Activated CD4-positive, CD25-positive, alpha-beta regulatory T cell treated with anti-CD3 and anti-CD28 coated beads, Interleukin-2, amount 50 U/mL, for 24 hours (primary cell): ENCODE results near the gene UTF1.
"Not testable (repeated sequence)": the region's sequence is repeated elsewhere in the genome, so short reads cannot be mapped to it uniquely, and the experiment has no call there.

Experiments
- ATAC-seq, 2 donors: fragments of 150-1000 bp; cut with Tn5 transposase; one replicate each; pipeline ENCODE4 v1.10.0; 2021; ENCODE audit warnings: mild to moderate bottlenecking in 1 of 2, moderate library complexity in 1 of 2

The UTF1 gene

DNA sequence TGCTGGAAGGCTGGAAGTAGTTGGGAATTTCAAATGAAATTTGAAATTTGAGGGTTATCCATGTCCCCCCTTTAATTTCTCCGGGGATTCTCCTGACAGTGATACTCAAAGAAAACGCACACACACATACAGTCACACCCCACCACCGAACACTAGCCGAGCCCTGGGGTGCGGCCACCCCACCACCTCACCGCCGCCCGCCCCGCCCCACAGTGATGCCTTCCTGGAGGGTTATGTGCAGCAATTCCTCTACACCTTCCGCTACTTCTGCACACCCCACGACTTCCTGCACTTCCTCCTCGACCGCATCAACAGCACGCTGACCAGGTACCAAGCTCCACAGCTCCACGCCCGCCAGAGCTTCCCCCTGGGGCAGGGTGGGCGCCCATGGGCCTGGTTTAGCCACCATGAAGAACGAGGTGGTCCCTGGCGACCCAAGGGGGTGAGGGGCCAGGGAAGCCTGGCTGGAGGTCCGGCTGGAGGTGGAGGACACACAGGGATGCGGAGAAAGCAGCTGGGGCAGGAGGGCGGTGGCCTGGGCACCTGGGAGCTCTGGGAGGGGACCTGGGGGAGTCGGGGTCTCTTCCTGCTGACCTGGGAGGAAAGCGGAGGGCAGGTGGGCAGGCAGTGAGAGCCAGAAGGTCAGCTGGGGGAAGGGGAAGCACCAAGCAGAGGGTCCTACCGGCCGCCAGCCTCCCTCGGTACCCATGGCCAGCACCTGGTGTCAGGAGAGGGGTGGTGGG lies 19.4 kb upstream of the UTF1 start:
- no peak for ATAC-seq

DNA sequence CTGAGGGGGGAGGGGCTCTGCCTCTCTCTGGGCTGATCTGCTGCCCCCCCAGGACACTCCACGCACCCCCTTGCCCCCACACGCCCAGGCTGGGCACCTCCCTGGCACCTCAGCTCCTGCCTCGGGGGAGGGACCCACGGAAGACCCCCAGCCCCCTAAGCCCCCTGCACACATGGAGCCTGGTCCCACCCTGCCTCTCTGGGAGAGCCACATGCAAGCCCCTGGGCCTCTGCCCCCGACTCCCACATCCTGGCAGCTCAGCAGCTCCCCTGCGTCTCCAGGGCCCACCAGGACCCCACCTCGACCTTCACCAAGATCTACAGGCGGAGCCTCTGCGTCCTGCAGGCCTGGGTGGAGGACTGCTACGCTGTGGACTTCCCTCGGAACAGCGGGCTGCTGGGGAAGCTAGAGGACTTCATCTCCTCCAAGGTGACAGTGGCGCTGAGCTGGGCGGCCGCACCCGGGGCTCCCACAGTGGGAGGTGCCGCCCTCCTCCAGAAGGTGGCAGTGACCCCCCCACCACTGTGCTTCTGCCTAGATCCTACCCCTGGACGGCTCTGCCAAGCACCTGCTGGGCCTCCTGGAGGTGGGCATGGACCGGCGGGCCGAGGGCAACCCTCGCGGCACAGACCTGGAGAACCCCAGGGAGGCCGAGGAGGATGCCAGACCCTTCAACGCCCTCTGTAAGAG lies 18.7 kb upstream of the UTF1 start:
- no peak for ATAC-seq

DNA sequence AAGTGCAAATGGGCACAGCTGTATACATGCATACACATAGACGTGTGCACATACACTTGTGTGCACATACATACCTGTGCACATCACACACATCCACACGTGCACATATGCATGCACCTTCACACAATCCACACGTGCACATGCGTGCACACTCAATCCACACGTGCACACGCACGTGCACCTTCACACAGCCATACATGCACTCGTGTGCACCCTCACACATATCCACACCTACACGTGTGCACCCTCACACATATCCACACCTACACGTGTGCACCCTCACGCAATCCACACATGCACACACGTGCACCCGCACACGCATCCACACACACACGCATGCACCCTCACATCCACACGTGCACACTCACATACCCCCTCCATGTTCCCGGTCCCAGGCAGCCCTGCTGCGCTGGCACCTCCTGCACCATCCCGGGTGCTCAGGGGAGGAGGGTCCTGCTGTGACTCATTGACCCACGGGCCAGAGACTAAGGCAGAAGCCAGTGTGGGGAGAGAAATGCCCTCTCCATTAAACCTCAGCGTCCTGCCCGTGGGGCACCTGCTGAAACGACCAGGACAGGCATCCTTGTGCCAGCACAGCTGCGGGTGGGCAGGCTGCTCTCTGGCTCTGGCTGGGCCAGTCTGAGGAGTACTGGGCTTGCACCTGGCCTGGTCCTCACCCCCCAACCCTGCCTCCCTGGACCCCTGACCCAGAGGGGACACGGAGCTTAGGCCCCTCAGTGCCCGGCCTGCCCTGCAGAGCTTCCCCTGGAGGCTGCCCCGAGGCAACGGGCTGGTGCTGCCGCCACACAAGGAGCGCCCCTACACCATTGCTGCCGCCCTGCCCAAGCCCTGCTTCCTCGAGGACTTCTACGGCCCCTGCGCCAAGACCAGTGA lies 17.8 kb upstream of the UTF1 start:
- no peak for ATAC-seq

DNA sequence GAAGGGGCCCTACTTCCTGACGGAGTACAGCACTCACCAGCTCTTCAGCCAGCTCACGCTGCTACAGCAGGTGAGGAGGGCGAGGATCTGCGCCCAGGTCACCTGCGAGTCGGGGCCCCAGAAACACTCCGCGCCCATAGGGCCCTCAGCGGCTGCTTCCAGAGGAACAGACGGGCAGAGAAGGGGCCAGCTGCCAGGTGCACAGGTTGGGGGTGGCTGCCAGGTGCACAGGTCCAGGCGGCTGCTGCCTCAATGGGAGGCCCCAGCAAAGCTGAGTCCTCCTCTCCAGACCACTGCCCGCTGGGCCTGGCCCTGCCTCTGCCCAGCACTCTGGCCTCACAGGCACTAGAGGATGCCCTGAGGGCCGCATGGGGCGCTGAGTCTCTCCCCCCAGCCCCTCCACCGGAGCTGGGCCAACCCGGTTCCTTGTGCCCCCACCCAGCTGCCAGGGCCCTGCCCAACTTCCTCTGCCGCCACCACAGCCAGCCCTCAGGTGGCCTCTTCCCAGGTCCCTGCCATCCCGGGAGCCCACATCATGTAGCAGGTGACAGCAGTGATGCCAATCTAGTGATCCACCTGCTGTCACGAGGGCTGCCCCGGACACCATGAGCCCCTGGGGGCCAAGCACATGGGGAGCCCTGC lies 17.0 kb upstream of the UTF1 start:
- ATAC-seq = no peak

DNA sequence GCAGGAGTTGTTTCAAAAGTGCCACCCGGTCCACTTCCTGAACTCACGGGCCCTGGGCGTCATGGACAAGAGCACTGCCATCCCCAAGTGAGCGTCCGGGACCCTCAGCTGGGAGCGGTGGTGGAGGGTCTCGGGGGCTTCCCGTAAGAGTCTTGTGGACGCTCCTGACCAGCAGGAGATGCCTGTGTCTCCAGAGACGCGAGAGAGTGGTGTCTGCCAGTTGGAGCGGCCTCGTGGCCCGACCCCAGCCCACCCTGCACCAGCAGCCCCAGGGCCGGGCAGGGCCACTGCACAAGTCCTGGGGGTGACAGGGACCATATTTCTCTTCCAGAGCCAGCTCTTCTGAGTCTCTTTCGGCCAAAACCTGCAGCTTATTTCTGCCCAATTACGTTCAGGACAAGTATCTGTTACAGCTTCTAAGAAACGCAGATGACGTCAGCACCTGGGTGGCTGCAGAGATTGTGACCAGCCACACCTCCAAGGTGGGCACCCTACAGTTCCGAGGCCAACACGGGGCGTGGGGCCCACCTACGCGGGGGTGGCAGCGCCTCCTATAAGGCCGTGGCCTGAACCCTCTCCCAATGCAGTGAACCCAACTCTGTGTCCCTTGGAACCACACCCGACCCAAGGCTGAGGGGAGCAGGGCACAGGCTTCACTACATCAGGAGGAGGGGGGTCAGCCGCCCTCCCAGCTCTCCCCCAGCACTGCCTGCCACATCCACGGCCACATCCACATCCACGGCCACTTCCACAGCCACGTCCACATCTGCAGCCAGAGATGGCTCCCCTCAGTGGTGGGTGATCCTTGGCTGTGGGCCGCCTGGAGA lies 16.2 kb upstream of the UTF1 start:
- no peak for ATAC-seq

DNA sequence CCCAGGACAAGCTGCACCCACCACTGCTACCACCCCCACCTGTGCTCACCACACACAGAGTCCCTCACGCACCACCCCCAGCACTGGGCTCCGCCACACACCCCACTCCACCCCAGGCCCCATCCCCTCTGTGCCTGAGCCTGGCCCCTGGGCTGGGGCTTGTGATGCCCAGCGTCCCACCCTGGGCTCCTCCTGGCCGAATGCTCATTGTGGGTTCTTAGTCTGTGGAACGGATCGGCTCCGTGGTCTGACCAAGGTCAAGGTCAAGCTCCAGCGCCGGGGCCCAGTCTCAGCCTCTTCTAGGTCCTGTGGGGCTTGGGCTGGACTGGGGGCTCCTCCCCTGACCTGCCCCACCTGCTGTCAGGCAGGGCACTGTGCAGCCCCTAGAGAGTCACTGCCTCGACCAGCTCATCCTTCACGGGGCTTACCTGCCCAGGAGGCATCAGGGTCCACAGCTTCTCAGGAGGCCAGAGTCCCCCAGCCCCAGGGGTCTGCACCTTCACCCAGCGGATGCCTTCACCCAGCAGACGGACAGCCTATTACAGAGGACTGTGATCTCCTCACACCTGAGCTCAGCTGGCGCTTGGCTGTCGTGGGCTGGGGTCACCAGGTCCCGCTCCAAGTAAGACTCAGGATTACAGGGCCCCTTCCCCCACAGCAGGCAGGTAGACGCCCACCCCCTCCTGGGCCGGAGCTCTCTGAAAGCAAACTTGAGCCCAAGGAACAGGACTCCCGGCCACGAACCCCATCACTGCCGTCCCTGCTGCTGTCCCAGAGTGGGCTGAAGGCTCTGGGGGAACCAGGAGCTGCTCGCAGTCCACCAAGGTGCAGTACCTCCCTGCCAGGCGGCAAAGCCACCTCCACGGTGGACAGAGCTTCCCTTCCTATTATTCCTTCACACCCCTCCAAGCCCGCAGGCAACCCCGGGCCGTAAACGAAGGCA lies 15.3 kb upstream of the UTF1 start:
- ATAC-seq = no peak

DNA sequence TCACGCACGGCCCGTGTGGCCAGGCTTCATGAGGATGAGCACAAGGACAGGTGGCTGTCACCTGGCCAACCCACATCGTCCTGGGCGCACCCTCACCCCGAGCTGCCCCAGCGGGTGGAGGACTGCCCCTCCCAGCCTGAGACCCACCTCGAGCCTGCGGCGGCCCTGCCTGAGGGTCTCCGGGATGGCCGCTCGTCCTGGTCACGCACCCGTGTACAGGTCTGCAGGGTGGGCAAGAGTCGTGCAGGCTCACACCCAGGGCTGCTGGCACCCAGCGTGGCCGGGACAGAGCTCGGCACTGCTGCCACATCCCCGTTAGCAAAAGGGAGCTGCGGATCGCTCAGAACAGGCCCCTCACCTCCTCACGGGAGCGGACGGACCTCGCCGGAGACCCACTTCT lies 14.4 kb upstream of the UTF1 start:
- no peak for ATAC-seq

DNA sequence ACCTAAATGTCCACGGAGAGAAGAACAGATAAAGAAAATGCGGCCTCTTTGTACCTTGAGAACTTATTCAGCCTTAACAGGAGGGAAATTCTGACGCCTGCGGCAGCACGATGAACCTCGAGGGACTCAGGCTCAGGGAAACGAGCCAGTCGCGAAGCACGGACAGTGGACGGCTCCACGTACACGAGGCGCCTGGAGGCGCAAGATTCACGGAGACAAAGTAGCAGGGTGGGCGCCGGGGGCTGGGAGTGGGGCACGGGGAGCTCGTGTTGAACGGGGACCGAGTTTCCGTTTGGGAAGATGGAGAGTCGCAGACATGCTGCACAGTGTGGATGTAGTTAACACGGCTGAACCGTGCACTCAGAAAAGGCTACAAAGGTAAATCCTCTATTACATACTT lies 13.2 kb upstream of the UTF1 start:
- no peak for ATAC-seq

DNA sequence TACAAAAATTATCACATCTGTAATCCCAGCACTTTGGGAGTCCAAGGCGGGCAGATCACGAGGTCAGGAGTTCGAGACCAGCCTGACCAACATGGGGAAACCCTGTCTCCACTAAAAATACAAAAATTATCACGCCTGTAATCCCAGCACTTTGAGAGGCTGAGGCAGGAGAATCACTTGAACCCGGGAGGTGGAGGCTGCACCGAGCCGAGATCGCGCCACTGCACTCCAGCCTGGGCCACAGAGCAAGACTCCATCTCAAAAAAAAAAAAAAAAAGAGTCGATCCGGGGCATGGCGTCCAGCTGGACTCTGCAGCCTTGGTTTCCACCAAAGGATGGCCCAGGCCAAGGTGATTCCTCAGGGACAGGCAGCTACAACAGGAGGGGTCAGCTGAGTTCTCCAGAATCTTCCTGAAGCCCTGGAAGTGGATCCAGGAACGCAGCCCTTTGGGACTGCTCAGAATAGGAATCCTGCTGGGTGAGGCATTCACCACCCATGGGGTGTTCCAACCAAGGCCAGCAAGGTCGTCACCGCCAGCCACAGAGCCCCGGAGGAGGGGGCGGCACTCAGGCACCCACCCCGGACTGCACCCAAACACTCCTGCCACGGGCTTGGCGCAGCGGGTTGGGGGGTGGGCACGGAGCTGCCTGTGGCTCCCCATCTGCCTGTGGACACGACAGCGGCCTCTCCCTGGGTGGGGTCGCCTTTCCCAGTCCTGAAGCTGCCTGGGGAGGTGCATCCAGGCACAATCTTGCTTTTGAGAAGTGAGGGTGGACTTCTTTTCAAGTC lies 12.0 kb upstream of the UTF1 start:
- no peak for ATAC-seq

DNA sequence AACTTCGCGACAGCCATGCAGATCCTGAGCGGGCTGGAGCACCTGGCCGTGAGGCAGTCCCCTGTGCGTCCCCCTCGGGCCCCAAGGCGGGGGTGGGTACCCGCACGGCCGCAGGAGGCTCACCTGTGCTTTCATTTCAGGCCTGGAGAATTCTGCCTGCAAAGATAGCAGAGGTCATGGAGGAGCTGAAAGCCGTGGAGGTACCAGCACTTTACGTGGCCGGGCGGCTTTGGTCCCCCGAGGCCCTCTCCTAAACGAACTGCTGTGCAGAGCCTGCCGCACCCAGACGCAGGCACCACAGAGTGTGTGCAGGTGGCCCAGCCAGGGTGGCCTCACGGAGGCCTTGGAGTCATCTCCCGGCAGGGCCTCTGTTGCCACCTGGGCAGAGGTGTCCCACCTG lies 11.1 kb upstream of the UTF1 start:
- ATAC-seq = no peak

DNA sequence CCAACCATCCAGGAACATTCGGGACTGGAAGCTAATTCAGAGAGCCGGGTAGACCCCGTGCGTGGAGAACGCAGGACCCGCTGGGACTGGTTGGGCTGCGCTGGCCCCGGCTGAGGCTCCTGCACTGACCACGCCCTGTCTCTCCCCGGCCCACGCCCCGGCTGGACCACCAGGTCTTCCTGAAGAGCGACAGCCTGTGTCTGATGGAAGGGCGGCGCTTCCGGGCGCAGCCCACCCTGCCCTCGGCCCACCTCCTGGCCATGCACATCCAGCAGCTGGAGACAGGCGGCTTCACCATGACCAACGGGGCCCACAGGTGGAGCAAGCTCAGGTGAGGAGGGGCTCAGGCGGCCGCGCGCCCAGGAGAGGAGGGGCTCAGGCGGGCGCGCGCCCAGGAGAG lies 10.2 kb upstream of the UTF1 start:
- ATAC-seq = no peak

DNA sequence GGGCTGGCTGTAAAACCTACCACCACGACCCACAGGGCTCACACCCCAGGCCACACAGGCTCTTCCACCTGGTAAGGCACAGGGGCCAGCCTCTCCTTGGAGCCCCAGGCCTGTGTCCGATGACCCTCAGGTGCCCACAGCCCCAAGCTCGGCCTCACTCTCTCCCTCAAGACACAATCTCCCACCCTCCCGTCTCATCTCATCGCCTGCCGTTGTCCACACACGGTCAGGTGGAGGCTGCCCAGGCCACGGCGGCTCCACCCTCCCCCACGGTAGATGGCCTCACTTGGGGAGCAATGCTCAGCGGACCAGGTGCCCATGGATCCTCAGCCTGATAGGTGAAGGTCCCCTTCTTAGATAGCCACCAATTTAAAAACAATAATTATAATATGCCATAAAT lies 8.7 kb upstream of the UTF1 start:
- no peak for ATAC-seq

DNA sequence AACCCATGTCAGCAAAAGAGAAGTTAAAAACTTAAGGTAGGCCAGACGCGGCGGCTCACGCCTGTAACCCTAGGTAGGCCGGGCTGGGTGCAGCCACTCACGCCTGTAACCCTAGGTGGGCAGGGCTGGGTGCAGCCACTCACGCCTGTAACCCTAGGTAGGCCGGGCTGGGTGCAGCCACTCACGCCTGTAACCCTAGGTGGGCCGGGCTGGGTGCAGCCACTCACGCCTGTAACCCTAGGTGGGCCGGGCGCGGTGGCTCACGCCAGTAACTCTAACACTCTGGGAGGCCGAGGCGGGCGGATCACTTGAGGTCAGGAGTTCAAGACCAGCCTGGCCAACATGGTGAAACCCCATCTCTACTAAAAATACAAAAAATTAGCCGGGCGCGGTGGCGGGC lies 8.3 kb upstream of the UTF1 start:
- not testable (repeated sequence) for ATAC-seq

DNA sequence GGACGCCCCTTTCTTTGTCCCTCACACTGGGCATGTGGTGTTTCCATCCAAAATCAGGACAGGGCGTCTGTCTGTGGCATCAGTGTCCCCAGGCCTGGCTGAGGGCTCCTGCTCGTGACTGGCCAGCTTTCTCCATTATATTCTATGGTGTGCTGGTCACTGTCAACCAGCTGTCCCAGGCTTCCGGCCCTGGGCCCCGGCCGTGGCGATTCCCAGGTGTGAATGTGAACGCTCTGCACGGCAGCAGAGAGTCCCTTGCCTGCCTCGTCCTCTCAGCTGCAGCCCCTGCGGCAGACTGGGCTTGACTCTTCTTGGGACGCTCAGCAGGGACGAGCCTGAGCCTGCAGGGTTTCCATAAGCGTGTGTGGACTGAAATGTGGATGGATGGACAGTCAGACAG lies 5.9 kb upstream of the UTF1 start:
- no peak for ATAC-seq

DNA sequence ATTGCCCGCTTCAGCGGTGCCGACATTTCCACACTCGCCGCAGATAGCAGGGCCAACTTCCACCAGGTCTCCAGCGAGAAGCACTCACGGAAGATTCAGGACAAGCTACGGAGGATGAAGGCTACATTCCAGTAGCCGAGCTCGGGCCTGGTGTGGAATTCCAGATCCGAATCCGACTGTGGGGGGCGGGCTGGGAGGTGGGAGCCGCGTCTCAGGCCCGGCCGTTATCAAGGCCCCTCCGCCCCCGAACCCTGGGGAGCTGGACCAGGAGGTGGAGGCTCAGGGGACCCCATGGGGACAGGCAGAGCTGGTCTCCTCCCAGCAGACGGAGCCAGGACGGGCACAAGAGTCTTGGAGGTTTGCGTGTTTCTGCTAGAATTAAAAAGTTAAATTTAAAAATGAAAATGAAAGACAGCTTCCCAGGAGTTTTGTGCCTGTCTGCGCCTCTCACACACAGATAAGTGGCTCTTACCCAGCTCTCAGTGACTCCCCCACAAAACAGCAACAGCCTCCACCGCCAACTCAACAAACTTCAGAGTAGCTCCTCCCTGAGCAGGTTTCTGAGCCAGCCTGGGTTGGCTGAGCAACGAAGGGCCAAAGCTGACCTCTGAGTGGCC lies 5.2 kb upstream of the UTF1 start:
- ATAC-seq = no peak

DNA sequence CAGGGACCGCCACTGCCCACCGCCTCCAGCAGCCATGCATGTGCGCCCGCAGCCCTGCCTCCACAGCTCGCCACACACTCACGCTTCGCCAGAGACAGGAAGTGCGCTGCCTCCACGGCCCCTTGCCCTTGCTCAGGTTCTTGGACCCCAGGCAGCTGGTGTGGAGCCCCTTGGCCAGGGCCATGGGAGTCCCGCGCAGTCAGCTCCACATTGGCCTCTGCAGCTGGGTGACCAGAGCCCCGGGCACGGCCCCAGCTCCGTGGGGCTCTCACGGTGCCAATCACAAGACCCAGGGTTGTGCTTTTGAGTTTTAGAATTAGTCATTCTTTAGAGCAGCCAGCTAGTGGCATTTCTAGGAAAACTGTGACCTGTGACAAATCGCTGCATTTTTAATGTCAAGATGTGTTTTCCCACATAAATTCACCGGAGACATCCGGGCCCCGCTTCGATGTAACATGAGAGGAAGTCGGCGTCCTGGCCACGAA lies 4.3 kb upstream of the UTF1 start:
- ATAC-seq = peak; percentile 53 to 59

DNA sequence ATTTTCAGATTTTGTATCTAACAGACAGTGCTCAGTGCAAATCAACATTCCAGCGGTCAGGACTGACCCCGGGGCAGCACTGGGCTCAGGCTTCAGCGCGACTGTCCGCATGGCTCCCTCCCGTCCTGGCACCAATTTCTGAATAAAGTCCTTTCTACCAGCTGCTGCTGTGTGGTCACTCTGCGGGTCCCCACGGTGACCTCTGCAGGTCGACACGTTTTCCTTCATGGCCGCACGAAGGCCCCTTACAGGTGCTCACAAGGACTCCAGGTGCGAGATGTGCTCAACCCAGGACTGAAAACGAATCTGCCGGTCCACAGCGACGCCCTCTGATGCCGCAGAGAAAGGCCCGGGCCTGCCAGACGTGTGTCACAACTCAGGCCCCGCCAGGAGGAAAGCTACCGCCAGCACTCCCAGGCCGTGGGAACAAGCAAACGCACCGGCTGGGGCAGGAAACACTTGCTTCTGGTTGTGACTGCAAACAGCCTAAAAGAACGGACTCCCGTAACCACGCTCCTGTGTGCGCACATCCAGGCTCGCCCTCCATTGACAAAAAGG lies 3.7 kb upstream of the UTF1 start:
- ATAC-seq = peak in 1 of 2 donors; percentile 37

DNA sequence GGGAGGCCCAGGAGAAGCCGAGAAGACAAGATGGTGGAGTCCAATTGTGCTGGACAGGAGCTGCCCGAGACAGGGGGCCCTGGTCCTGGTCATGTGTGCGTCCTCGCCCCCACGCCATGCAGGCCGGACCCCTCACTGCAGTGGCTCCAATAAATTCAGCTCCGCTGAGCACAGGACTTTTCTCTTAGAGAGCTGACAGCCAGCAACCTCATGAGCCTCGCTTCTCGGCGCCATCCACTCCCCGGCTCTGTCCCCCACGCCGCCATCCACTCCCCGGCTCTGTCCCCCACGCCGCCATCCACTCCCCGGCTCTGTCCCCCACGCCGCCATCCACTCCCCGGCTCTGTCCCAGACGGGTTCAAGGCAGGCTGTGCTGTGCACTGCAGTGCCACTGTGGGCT lies 2.8 kb upstream of the UTF1 start:
- no peak for ATAC-seq
